Fibroblast of skin of scalp (primary cell): ENCODE data around the gene SPEG.

ENCODE experiments used
- DNase-seq: peaks from one replicate; pipeline ENCODE4 v3.0.0-alpha.2; 2013

SPEG gene

GRCh38 chr2:219464286-219465032 is 29.8 kb downstream of the SPEG start:
- no peak for DNase-seq

- DNase-seq = no peak
Measured at GRCh38 chr2:219465659-219466561, 31.3 kb downstream of the SPEG start.

GRCh38 chr2:219466816-219467735 is 32.4 kb downstream of the SPEG start:
- DNase-seq = no peak

- no peak for DNase-seq
Measured at GRCh38 chr2:219467736-219468075, 33.1 kb downstream of the SPEG start.

- no peak for DNase-seq
Measured at GRCh38 chr2:219468410-219469185, 34.0 kb downstream of the SPEG start.

- DNase-seq = peak; percentile 66
Measured at GRCh38 chr2:219469186-219469724, 34.6 kb downstream of the SPEG start.

GRCh38 chr2:219470429-219470828 is 35.8 kb downstream of the SPEG start:
- DNase-seq = no peak

- DNase-seq = no peak
Measured at GRCh38 chr2:219471476-219472371, 37.1 kb downstream of the SPEG start.

- no peak for DNase-seq
Measured at GRCh38 chr2:219472629-219473187, 38.1 kb downstream of the SPEG start.

- no peak for DNase-seq
Measured at GRCh38 chr2:219473511-219473910, 38.9 kb downstream of the SPEG start.

GRCh38 chr2:219474285-219475060 is 39.8 kb downstream of the SPEG start:
- no peak for DNase-seq

GRCh38 chr2:219475278-219475677 is 40.6 kb downstream of the SPEG start:
- DNase-seq = no peak

GRCh38 chr2:219475697-219476651 is 41.3 kb downstream of the SPEG start:
- peak; percentile 59 for DNase-seq

GRCh38 chr2:219476652-219477151 is 42.1 kb downstream of the SPEG start:
- no peak for DNase-seq

GRCh38 chr2:219477179-219477578 is 42.5 kb downstream of the SPEG start:
- no peak for DNase-seq

- DNase-seq = no peak
Measured at GRCh38 chr2:219477815-219478214, 43.2 kb downstream of the SPEG start.

- no peak for DNase-seq
Measured at GRCh38 chr2:219478916-219479315, 44.3 kb downstream of the SPEG start.

GRCh38 chr2:219480004-219480403 is 45.4 kb downstream of the SPEG start:
- no peak for DNase-seq
